Left ventricle myocardium superior (tissue), 1 donor: ENCODE measurements around the gene TARS1. TPM values are rescaled to one million over a fixed set of nuclear protein-coding genes. Genes with fewer than 3 reads are reported as not detected.
"Not testable (repeated sequence)": the region's sequence is repeated elsewhere in the genome, so short reads cannot be mapped to it uniquely, and the experiment has no call there.

Experiments
- ATAC-seq: fragments of 200-7000 bp; cut with Tn5 transposase; one replicate; pipeline ENCODE4 v1.9.1; 2020; ENCODE audit warnings: mild to moderate bottlenecking, moderate library complexity
- DNase-seq: peaks from one replicate; pipeline ENCODE4 v3.0.0-alpha.2; 2020
- intact Hi-C: fragments of 100-400 bp; cut with micrococcal nuclease; formaldehyde crosslinking; loops from one replicate; pipeline ENCODE4 v1.11.0; 2022
- total RNA-seq: library from RNA; stranded (reverse); fragmentation: NEBNext Ultra II Directional; extraction: Animal tissue kit (Norgen Biotek cat#: 25700); gene quantifications from one replicate; pipeline ENCODE4 v1.2.1, GENCODE V29; 2021
- donor health status: DM: no; HTN: yes; CAD: no; lungs with severe emphysema.

TARS1 gene
- total RNA-seq, 1 donor from 2014 or later = 68.4 TPM

DNA sequence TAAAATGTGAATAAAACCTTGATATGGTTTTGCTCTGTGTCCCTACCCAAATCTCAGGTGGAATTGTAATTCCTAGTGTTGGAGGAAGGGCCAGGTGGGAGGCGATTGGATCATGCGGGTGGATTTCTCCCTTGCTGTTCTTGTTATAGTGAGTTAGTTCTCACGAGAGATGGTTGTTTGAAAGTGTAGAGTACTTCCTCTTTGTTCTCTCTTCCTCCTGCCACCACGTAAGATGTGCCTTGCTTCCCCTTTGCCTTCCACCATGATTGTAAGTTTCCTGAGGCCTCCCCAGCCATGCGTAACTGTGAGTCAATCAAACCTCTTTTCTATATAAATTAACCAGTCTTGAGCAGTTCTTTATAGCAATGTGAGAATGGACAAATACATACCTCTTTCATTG is 34.9 kb downstream of the TARS1 start:
- intact Hi-C loops = no loop called here
- ATAC-seq (no peak), DNase-seq (no peak)

DNA sequence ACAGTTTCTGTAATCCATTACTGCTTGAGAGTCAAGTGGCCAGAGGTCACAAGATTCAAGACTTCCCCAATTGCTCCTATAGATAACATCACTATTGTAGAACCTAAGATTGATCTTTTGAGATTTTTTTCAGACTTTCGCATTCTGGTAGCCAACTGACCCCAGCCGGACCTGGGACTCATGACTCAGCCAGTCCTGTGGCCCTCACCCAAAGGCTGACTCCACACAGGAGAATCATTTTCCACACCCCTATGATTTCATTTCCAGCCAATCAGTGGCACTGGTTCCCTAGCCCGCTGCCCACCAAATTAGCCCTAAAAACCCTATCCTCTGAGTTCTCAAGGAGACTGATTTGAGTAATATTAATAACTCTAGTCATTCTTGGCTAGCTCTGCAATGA is 36.2 kb downstream of the TARS1 start:
- no peak for ATAC-seq
- intact Hi-C loops = no loop called here
- DNase-seq = no peak

DNA sequence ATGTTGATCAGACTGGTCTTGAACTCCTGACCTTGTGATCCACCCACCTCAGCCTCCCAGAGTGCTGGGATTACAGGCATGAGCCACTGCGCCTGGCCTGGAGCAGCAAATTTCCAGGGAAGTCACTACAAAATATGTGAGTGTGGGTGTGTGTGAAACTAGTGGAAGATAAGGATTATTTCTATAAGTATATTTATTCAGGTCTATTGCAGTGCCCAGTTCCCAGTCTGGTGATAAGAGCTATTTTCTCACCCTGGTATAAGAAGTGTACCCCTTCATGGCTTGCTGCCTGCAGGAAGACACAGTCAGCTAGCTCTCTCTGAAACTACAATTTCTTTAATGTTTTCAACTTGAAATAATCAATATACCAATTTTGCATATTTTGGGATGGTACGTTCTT is 37.1 kb downstream of the TARS1 start:
- DNase-seq (no peak), ATAC-seq (no peak)
- intact Hi-C loops = no loop called here

DNA sequence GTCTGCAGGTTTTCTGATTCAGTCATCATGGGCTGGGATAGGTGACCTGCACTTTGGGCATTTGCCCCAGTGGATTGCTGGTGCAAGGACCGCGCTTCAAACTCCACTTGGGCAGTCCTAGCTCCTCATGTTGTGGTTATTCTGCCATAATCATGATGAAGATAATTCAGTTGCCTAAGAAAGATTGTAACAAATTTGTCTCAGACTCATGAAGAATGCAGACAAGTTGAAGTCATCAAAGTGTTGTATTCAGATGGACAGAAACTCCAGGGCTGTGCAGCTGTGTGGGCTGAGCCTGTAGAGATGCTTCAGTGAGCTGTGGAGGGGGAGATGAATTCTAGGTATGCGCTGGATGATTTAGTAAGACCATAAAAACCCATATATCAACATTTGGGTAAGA is 38.5 kb downstream of the TARS1 start:
- DNase-seq = no peak
- no peak for ATAC-seq
- intact Hi-C loops = no loop called here

DNA sequence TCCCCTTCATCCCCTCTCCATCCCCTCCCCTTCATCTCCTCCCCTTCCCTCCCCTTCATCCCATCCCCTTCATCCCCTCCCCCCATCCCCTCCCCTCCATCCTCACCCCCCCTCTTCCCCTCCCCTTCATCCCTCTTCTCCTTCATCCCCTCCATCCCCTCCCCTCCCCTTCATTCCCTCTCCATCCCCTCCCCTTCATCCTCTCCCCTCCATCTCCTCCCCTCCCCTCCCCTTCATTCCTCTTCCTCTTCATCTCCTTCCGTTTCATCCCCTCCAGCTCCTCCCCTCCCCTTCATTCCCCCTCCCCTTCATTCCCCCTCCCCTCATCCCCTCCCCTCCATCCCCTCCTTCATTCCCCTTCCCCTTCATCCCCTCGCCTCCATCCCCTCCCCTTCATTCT is 40.1 kb downstream of the TARS1 start:
- DNase-seq (no peak), ATAC-seq (no peak)
- intact Hi-C loops = no loop called here

DNA sequence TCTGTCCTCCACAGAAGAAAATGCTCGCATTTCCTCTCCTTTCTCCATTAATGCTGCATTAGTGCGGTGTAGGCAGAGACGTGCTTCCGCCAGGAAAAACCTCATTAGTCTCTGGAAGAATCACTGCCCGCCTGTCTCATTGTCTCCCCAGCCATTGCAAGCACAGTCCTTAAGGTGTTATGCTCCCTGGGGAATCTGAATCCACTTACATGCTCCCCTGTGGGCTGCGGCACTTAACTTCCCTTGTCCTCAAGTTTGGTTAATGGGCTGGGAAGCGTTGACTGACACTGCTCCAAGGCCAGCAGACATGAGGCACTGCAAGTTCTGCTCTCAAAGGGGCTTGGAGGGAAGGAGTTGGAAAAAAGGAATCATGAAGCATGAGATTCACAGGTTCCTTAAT is 41.6 kb downstream of the TARS1 start:
- intact Hi-C loops = no loop called here
- DNase-seq (no peak), ATAC-seq (no peak)

DNA sequence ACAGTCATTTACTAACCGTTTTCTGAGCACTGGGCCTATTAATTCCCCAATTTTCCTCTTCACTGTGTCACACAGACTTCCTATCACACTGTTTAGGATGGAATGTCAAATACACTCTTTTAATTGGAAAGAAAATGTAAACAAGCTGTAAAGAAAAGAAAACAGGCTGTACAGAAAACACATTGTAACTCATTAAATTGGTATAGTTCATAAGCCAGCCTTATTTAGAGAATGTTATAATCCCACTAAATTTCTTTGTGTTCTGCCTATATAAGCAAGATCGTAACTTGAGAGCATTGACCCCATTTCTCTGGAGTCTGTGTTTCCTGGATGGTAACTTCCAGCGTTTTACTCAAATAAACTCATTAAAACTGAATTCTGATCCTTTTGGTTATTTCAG is 46.5 kb downstream of the TARS1 start:
- DNase-seq (no peak), ATAC-seq (no peak)
- intact Hi-C loops = no loop called here

DNA sequence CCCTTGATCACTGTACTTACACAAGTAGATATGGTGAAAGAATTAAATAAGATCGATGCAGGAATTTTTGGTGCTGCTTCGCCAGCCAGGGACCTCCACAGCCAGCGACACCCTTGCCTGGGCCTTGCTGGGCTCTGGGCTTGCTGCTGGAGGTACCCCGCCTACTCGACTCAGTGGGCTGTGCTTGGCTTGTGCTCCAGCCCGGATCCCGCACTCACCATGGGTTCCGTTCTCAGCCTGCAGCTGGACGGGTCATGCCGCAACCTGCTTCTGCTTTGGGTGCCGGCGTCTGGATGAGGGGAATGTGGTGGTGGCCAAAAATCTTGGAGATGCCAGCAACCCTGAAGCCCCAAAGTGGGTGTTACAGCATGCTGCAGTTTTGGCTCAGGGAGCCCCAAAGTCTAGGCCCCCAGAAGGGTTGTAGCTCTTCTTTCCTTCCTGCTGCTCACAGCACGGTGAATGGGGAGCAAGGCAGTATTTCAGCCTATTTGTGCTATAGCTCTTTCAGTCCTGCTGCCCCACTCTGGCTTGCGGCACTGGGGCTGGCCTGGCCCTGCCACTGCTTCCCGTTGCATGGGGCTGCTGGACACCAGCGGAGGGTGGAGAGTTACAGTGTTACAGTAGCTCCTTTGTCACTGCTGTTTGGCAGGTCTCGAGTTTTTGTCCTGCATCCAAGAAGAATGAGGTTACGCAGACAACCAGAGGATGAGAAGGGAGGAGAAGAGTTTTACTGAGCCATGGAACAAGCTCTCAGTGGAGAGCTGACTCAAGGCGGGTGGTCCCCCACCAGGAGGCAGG is 48.0 kb downstream of the TARS1 start:
- intact Hi-C loops = no loop called here

DNA sequence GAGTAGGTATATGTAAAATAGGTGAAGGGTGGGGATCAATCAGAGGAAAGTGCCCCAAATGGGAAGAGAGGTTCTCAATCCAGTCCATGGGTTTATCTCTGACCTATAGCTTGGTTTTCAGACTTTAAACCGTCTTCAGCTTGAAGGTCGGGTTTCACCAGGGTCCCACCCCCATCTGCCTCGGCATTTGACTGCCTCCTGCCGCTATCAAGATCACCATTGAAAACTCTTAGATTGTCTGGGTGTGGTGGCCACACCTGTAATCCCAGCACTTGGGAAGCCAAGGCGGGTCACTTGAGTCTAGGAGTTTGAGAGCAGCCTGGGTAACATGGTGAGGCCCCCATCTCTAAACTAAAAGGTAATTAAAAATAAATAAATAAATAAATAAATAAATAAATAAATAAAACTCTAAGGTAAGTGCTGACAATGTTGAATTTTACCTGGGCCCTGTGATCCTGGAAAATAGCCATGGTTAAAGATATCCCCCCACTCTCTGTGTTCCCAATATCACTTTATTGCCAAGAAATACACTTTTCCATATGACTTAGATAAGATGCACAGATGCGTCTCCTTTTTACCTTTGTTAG is 48.8 kb downstream of the TARS1 start:
- intact Hi-C loops = no loop called here
- no peak for ATAC-seq
- no peak for DNase-seq

More for the DNA sequence above, 48.0 kb downstream of the TARS1 start:
- ATAC-seq (no peak), DNase-seq (no peak)

DNA sequence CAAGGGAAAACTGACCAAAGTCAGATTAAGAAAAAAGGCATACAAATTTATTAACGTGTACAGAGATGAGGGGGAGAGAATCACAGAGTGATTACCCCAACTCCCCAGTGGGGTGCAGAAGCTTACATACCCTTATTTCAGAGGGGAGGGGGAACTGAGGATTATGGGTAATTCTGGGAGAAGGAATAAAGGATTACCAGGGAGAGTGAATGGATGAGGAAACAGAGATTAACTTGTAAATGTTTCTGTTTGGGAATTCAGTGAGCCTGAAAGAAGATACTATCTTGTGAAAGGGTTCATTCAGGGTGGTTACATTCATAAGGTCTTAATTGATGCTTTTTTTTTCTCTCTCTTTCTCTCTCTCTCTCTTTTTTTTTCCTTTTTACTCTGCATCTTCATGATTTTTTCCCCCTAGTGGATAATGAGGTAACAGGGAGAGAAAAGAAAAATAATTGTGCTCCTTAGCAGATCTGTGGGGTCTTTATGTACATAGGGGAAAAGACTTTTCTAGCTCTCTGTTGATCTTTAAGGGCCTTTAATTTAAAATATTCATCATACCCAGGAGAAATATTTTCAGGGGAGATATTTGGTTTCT is 49.4 kb downstream of the TARS1 start:
- no peak for ATAC-seq
- intact Hi-C loops = no loop called here
- no peak for DNase-seq

DNA sequence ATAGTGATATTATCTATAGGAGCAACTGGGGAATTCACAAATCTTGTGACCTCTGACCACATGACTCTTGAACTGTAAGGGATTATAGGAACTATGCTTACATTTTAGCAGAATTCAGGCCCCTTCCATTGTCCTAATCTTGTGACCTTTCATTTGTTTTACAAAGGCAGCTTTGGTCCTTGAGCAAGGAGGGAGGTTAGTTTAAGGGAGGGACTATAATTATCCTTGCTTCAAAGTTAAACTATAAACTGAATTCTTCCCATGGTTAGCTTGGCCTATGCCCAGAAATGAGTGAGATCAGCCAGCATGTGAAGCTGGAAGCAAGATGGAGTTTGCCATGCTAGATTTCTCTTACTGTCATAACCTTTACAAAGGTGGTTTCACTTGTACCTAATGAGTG is 51.2 kb downstream of the TARS1 start:
- no peak for DNase-seq
- intact Hi-C loops = no loop called here
- no peak for ATAC-seq

DNA sequence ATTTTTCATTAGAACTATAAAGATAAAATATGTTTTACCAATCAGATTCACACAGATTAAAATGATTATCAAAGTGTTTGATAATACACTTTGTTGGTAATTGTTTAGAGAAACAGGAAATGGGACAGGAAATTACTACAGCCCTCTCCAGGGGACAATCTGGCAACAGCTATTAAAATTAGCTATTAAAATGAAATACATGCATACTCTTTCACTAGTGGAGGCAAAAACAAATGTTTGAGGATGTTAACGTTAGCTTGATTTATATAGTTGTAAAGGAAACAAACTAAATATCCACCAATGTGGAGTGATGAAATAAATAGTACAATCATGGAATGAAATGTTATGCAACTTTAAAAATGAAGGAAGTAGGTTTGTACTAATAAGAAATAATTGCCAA is 53.7 kb downstream of the TARS1 start:
- intact Hi-C loops = no loop called here
- DNase-seq (no peak), ATAC-seq (no peak)

DNA sequence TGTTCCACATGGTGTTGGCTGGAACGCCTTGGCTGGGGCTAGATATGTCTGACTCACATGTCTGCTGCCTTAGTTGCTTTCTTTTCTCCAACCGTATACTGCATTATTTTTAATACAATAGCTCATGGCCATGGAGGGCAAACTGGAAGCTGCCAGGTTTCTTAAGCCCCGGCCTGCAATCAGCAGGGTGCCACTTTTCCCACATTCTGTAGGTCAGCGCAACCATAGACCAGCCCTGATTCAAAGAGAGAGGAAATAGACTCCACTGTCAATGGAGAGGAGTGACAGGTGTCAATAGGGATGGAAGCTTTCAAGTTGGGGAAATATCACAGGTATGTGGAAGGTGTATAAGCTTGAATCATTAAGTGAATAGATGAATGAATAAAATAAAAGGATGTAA is 60.5 kb downstream of the TARS1 start:
- no peak for ATAC-seq
- intact Hi-C loops = no loop called here

DNA sequence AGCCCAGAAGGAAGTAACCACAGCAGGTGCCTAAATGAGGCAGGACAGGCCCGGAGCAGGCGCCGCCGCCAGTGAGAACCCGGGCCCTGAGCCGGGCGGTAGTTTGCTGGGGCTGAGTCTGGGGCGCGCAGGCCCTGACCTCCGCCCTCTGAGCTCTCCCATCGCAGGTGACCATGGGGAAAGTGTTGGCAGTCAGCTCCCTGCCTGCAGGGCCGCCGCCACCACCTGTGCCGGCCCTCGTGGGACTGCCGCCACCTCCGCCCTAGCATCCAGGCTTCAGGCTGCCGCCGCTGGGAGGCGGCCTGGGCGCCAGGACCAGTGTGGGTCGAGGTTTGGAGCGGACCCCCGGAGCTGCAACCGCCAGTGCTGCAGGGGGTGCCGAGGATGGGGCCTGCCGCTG is 61.1 kb downstream of the TARS1 start:
- intact Hi-C loops = no loop called here
- no peak for DNase-seq

More for the DNA sequence above, 60.5 kb downstream of the TARS1 start:
- DNase-seq = no peak

DNA sequence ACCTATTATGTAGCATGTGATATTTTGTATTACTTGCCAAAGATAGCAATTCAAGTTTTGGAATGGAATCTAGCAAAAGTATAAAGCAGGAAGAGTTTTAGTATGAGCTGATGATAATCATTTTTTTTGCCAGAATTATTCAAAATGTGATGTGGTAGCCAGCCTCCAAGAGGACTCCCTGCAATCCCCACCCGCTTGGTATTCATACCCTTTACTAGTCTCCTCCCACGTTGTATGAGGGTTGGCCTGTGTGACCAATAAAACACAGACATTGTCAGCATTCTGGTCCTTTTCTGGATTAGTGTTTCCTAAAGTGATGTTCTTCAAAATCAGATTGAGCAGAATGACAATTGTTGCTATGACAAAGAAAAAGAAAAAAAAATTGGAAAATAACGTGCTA is 63.8 kb downstream of the TARS1 start:
- intact Hi-C loops = no loop called here
- DNase-seq (no peak), ATAC-seq (no peak)

More for the DNA sequence above, 61.1 kb downstream of the TARS1 start:
- no peak for ATAC-seq

DNA sequence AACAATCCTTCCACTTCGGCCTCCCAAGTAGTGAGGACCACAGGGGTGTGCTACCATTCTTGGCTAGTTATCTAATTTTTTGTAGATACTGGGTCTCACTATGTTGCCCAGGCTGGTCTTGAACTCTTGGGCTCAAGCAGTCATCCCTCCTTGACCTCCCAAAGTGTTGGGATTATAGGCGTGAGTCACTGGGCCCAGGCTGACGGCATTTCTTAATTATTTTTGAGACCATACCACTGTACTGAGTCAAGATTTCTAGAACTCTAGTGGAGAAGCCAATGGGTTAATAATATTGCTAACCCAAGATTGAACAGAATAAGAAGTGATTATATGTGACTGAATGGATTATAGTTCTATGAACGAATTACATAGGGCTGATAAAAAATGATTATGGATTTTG is 66.7 kb downstream of the TARS1 start:
- DNase-seq (no peak), ATAC-seq (no peak)
- intact Hi-C loops = no loop called here

DNA sequence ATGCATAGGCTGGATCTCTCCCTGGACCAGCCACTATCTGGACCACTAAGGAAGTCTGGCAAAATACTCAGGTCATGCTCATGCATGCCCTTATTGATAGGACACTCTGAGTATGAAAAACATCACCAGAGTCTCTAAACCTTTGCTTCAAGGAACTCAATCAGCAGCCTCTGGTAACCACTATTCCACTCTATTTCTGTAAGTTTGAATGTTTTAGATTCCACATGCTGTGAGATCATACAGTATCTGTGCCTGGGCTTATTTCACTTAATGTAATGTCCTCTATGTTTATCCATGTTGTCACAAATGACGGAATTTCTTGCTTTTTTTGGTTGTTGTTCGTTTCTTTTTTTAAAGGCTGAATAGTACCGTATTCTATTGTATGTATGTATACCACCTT is 68.3 kb downstream of the TARS1 start:
- no peak for ATAC-seq
- DNase-seq = no peak
- intact Hi-C loops = no loop called here

DNA sequence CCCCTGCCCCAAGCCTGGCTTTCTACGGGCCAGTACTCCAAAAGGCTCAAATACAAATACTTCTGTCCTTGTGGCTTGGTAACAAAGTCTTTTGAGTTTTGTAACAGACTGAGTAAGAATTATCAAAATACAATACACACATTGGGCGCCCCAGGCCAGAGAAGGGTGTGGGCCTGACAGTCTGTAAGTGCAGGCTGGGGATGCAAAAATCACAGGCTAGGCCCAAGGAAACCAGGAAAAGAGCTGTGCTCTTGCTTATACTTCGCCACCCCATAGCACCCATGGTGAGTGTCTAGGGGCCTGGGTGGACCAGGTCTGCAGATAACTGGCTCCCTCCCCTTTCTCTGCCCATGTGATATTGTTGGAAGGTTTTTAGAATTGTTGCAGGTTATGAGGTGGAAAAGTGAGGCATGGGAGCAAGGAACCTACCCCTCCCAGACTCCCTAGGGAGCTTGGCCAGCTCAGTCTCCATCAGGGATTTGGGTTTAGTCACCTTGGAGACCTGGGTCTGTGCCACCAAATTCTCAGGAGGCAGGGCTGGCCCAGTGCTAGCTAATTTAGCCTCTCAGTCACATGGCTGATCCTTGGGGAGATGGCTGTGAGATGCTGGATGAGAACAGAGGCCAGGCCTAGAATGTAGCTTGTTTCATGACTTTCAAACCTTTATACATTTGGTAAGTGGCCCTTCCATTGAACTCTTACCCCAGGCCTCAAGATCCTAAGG is 72.9 kb downstream of the TARS1 start:
- DNase-seq (no peak), ATAC-seq (no peak)
- intact Hi-C loops = no loop called here

DNA sequence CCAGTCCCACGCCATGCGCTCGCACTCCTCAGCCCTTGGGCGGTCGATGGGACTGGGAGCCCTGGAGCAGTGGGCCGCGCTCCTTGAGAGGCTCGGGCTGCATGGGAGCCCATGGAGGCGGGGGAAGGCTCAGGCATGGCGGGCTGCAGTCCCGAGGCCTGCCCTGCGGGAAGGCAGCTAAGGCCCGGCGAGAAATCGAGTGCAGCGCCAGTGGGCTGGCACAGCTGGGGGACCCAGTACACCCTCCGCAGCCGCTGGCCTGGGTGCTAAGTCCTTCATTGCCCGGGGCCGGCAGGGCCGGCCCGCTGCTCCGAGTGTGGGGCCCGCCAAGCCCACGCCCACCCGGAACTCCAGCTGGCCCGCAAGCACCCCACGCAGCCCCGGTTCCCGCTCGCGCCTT is 74.6 kb downstream of the TARS1 start:
- ATAC-seq, intact Hi-C loops, DNase-seq: not testable (repeated sequence)

DNA sequence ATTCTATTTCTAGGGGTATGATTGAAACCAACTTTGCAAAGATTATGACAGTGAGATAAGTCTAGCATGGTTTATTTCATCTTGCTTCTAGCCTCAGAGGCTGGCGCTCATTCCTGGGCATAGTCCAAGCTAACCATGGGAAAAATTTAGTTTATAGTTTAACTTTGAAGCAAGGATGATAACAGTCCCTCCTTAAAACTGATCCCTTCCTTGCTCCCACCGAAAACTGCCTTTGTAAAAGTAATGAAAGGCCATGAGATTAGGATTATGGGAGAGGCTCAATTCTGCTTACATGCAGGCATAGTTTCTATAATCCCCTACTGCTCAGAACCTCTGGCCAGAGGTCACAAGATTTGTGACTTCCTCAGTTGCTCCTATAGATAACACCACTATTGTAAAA is 75.7 kb downstream of the TARS1 start:
- intact Hi-C loops = no loop called here
- DNase-seq (no peak), ATAC-seq (no peak)
